IPS DF 6.9 (cell line): ENCODE measurements around the gene NANP.
"Not testable (repeated sequence)": the region's sequence is repeated elsewhere in the genome, so short reads cannot be mapped to it uniquely, and the experiment has no call there.

Source experiments
- DNase-seq: peaks from one replicate; pipeline ENCODE4 v3.0.0-alpha.2; 2013; ENCODE audit warnings: low read depth, low spot score
- H3K27ac ChIP-seq: one replicate; pipeline ENCODE4 v1.5.1; 2013; ENCODE audit warnings: low read length, control low read depth
- H3K27me3 ChIP-seq: 2 replicates; pipeline ENCODE4 v1.6.1; 2013; ENCODE audit warnings: mild to moderate bottlenecking, low read length; ENCODE audit not compliant: control insufficient read depth, insufficient read depth
- H3K36me3 ChIP-seq: 2 replicates; pipeline ENCODE4 v1.6.1; 2013; ENCODE audit warnings: low read length; ENCODE audit not compliant: control insufficient read depth, insufficient read depth
- H3K4me1 ChIP-seq: 2 replicates; pipeline ENCODE4 v1.6.1; 2013; ENCODE audit warnings: low read length; ENCODE audit not compliant: control insufficient read depth, insufficient read depth
- H3K4me3 ChIP-seq: 2 replicates; pipeline ENCODE4 v1.5.1; 2013; ENCODE audit warnings: mild to moderate bottlenecking, low read length
- H3K9me3 ChIP-seq: 2 replicates; pipeline ENCODE4 v1.6.1; 2013; ENCODE audit warnings: low read length, inconsistent platforms; ENCODE audit not compliant: control insufficient read depth, insufficient read depth
- WGBS: extraction: QIAGEN DNeasy Blood & Tissue Kit; methylation state at CpG from one replicate; pipeline ENCODE4 v1.1.7; 2013; ENCODE audit warnings: mixed read lengths, missing lambda C conversion rate; ENCODE audit not compliant: insufficient read length, insufficient coverage; 5-methylcytosine and 5-hydroxymethylcytosine counted together

The NANP gene

DNA sequence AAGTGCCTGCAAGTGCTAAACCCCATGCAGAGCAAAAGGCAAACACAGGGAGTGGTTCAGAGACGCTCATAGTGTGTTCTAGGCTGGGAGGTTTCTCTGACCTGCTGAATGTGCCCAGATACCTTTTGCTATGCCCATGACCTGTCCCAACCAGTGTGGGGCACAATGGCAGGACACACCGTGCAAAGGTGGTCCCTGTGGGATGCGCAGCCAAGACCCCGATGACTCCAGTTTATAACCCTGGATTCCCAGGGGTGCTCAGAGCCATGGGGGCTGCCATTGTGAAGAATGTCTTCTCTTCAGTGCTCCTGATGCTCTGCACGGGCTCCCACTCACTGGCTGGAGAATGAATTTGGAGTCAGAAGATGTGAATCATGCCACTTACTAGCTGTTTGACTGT lies 36.3 kb downstream of the NANP start:
- WGBS: no CpG with 5 or more reads among the region's 5 CpGs
- H3K4me1 ChIP-seq: no peaks in the 10 kb centered on the region
- no peak for DNase-seq
- no peaks in the 10 kb centered on the region for H3K27me3 ChIP-seq
- H3K9me3 ChIP-seq: no peaks in the 10 kb centered on the region
- no peak overlapping the region for H3K4me3 ChIP-seq
- H3K27ac ChIP-seq: no peak overlapping the region
- no peaks in the 10 kb centered on the region for H3K36me3 ChIP-seq

DNA sequence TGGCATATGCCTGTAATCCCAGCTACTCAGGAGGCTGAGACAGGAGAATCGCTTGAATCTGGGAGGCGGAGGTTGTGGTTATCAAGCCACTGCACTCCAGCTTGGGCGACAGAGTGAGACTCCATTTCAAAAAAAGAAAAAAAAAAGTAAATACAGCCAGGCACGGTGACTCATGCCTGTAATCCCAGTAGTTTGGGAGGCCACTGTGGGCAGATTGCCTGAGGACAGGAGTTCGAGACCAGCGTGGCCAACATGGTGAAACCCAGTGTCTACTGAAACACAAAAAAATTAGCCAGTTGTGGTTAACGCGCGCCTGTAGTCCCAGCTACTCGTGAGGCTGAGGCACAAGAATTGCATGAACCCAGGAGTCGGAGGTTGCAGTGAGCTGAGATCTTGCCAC lies 36.9 kb downstream of the NANP start:
- Histone ChIP-seq H3K36me3 (no peaks in the 10 kb centered on the region), H3K4me1 (no peaks in the 10 kb centered on the region), H3K9me3 (no peaks in the 10 kb centered on the region), H3K4me3 (no peak overlapping the region), H3K27ac (no peak overlapping the region), H3K27me3 (no peaks in the 10 kb centered on the region)
- no peak for DNase-seq
- WGBS: no CpG with 5 or more reads among the region's 11 CpGs

DNA sequence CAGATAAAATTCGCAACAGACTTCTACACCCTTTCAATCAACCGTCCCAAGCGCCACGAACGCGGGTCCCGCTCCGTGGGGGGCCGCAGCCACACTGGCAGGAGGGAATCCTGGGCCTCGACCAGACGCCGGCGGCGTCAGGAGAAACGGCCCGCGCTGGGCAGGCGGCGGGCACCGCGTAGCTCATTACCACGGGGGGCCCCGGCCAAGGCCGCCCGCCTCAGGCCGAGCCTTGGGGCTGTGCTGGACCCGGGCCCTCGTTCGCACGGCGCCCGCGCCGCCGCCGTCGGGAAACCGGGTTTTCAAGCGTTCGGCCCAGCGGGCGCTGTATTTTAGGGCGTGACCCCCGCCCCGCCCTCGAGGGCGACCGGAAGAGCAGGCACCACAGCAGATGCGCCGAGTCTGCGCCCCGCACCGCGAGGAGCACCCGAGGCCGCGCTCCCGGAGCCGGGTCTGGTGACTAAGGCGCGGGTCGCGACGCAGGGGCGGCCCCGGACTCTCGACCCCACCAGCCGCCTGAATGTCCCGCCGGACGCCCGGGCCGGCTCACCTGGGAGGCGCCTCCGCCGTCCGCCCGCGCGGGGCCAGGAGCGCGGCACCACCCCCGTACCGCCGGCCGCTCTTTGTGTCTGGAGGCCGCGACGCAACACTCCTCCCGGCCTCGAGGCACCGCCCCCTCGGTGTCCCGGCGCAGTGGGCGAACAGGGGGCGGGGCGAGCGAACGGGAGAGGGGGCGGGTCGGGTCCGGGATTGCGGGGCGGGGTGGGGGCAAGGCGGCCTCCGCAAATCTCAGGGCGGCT lies 38.7 kb downstream of the NANP start, which contains the start of gene NINL:
TSS of gene NINL (minus strand) at position 627 of the 800 bp plus-strand sequence. CDS start 58,944 bp downstream, outside the sequence.
- Histone ChIP-seq H3K9me3 (no peaks in the 10 kb centered on the region), H3K36me3 (no peaks in the 10 kb centered on the region), H3K27ac (no peak within 1 kb of the TSS), H3K4me3 (peak within 1 kb of the TSS; percentile 78), H3K4me1 (no peaks in the 10 kb centered on the region), H3K27me3 (no peaks in the 10 kb centered on the region)
- no CpG with 5 or more reads among the region's 108 CpGs for WGBS
- DNase-seq: no peak

DNA sequence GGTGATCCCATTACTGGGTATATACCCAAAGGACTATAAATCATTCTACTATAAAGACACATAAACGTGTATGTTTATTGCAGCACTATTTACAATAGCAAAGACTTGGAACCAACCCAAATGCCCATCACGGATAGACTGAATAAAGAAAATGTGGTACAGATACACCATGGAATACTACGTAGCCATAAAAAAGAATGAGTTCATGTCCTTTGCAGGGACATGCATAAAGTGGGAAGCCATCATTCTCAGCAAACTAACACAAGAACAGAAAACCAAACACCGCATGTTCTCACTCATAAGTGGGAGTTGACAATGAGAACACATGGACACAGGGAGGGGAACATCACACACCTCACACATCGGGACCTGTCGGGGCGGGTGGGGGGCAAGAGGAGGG lies 40.2 kb downstream of the NANP start:
- H3K9me3 ChIP-seq, H3K4me3 ChIP-seq, H3K4me1 ChIP-seq, H3K27me3 ChIP-seq, H3K27ac ChIP-seq, H3K36me3 ChIP-seq, DNase-seq: not testable (repeated sequence)
- WGBS: no CpG with 5 or more reads among the region's 7 CpGs

DNA sequence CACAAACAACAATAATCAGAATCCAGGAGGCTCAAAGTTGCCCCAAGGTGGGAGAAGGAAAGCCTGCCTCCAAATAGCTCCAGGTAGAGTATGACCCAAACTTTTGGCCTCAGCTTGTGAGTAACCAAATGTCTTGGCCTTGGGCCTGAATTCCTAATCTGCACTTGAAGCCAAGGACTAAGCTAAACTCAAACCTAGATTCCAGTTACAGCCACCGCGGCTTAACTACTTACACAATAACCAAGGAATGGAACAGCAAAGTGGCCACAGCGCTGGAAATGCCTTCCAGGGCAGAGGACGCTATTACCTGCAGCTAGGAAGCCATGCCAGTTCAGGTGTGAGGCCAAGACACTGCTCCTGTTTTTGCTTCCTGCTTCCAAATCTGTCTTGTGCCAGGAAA lies 43.1 kb downstream of the NANP start:
- no peaks in the 10 kb centered on the region for H3K9me3 ChIP-seq
- no CpG with 5 or more reads among the region's 4 CpGs for WGBS
- peaks cover 2% of the 10 kb centered on the region; the same call in 1 of the 2 replicates for H3K36me3 ChIP-seq
- peaks cover 6% of the 10 kb centered on the region for H3K4me1 ChIP-seq
- no peak overlapping the region for H3K27ac ChIP-seq
- no peak overlapping the region for H3K4me3 ChIP-seq
- no peaks in the 10 kb centered on the region for H3K27me3 ChIP-seq
- no peak for DNase-seq

DNA sequence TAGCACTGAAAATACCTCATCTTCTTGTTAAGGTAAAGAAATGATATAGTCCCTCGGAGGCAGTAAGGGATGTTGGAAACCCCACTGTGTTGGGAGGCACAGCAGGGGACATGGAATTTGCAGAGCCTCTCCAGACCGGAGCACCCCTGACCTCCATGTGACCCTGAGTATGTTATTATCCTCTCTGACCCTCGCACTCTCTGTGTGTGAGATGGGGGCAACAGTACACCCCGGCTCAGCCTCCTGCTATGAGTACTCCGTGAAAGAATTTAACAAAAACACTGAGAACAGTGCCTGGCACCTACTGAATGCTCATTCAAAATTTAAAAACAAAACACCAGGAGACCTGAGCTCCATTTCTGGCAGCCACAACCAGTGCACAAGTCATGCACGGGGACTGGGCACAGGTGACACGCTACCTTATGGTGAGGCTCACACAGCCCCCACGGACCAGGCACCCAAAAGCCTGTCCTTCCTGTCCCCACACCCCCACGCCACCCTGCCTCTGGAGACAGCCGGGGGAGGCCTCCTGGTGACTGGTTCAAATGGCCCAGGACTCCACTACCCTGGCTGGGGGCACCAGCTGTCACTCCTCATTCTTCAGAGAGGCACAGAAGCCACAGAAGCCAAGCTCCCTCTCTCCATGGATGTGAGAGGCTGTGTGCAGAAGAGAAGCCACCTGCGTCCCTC lies 44.6 kb downstream of the NANP start:
- no peak overlapping the region for H3K4me3 ChIP-seq
- WGBS: no CpG with 5 or more reads among the region's 11 CpGs
- no peaks in the 10 kb centered on the region for H3K27me3 ChIP-seq
- H3K9me3 ChIP-seq: no peaks in the 10 kb centered on the region
- peaks cover 2% of the 10 kb centered on the region; the same call in 1 of the 2 replicates for H3K36me3 ChIP-seq
- H3K27ac ChIP-seq: no peak overlapping the region
- DNase-seq: no peak
- peaks cover 6% of the 10 kb centered on the region for H3K4me1 ChIP-seq

DNA sequence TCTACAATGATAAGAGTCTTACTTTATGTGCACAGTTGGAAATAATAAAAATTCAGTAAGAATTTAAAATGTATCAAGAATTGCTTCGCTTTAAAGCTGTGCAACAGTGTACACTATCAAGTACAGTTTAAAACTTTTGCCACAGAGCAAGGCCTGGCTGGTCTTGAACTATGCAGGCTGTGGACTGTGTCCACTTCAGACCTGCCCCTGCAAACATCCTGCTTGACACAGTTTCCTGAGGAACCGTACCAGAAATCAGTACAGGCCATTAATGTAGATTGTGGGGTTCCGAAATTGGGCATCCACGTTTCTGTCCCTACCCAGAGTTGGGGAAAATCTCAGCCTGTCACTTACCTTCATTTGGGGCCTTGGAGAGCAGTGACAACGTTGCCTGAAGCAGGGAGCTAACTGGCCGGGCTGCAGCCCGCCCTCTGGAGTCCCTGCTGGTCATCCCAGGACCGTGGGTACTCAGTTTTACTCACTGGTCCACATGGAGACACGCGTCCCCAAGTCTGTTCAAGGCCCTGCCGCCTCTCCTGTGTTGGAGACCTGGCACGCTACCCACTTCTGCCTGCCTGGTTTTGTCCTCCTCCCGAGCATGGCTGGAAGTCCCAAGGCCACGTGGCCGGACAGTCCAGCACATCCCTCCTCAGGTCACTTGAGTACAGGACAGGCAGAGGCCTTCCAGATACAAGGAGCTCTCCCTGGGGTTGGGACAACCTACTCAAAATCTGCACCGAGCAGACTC lies 46.9 kb downstream of the NANP start:
- no peak overlapping the region for H3K27ac ChIP-seq

DNA sequence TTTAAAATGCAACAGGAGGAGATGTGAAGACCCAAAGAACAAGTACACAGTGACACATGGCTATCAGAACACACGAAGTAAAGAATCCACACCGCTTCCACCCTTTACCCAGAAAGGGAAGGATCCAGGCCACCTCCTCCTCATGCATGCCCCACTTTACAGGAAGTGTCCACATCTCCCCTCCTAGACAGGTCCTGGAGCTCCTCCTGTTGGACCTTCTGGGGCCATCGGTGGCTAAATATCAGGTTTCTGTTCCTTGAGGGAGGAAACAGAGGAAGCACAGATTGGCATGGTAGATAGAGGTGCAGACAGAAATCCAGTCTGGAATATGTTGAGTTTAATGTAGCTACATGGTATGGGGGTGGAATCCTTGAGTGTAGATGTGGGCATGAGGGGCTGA lies 49.4 kb downstream of the NANP start:
- Histone ChIP-seq H3K36me3 (peaks cover 2% of the 10 kb centered on the region; the same call in 1 of the 2 replicates), H3K4me1 (peaks cover 4% of the 10 kb centered on the region), H3K27ac (no peak overlapping the region), H3K4me3 (no peak overlapping the region), H3K27me3 (no peaks in the 10 kb centered on the region), H3K9me3 (no peaks in the 10 kb centered on the region)
- no peak for DNase-seq
- whole genome bisulfite sequencing: no CpG with 5 or more reads among the region's 3 CpGs

More for the DNA sequence above, 46.9 kb downstream of the NANP start:
- Histone ChIP-seq H3K9me3 (no peaks in the 10 kb centered on the region), H3K4me1 (peaks cover 6% of the 10 kb centered on the region), H3K27me3 (no peaks in the 10 kb centered on the region), H3K36me3 (peaks cover 2% of the 10 kb centered on the region; the same call in 1 of the 2 replicates), H3K4me3 (no peak overlapping the region)
- no peak for DNase-seq
- no CpG with 5 or more reads among the region's 16 CpGs for WGBS

DNA sequence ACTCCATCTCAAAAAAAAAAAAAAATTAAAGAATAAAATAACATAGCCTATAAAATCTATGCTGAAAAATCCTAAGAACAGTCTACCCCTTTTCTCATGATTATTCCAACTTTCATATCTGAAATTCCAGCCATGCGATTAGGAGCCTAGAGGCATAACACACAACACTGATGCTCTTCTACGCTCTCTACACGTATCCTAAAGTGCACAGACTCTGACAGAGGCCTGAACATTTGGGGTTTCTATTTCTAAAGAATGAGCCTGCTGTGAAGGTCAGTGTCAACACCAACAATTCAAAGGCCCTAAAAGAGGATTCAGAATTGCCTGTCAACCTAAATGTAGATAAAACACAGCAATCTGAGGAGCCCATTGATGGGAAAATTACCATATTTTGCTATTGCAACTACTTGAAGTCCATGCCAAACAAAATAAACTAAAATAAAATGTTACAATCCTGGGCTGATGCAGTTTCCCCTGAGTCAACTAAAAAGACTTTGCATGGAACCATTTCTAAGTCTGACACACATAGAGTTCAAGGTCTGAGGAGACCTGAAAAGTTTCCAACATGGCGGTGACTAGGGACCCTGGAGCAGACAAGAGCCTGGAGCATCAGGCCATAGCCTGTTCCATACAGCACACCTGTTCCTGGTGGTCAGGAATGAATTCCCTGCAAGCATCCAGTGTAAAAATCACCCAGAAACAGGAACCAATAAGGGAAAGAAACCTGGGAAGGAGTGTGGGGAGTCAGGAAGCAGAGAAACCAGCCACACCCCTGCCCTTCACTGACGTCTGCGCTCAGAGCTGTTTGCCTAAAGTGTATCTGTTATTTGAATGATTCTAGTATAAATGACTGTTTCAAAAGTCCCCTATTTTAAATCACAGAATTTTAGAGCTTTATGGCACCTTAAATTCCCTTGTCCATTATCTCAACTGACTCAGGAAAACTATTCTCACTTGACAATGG lies 50.2 kb downstream of the NANP start:
- no peak overlapping the region for H3K4me3 ChIP-seq
- DNase-seq: no peak
- H3K36me3 ChIP-seq: no peaks in the 10 kb centered on the region
- no peaks in the 10 kb centered on the region for H3K4me1 ChIP-seq
- no peaks in the 10 kb centered on the region for H3K9me3 ChIP-seq
- H3K27me3 ChIP-seq: no peaks in the 10 kb centered on the region
- H3K27ac ChIP-seq: no peak overlapping the region
- WGBS: no CpG with 5 or more reads among the region's 6 CpGs
